IMR-90 (cell line): ENCODE results near the gene BLOC1S2. TPM values are rescaled to one million over a fixed set of nuclear protein-coding genes. Genes with fewer than 3 reads are reported as not detected.

ENCODE experiments used
- ATAC-seq: fragments of 200-7000 bp; cut with Tn5 transposase; 2 replicates; pipeline ENCODE4 v1.9.1; 2020; ENCODE audit warnings: low read depth, mild to moderate bottlenecking, moderate library complexity
- BruUV-seq: library from RNA; stranded (reverse); fragments of 400-500 nt; replicated peaks from 2 replicates; lab custom pipeline; 2021; lab: Mats Ljungman, UMichigan
- CTCF ChIA-PET: fragments of 300-600 bp; formaldehyde crosslinking; extraction: SDS; loops from one replicate; lab custom pipeline; 2021; ENCODE audit warnings: antibody characterized with exemption; lab: Yijun Ruan, JAX
- POLR2A ChIA-PET: fragments of 300-600 bp; sonication (Branson Sonifier 250); formaldehyde crosslinking; loops from one replicate; lab custom pipeline; 2022; ENCODE audit warnings: antibody characterized with exemption; ENCODE audit not compliant: unreplicated experiment; lab: Charles Lee
- DNase-seq: peaks from one replicate; pipeline ENCODE4 v3.0.0; 2013
- H2AFZ ChIP-seq: replicated peaks from 2 replicates; pipeline ENCODE3; 2013; ENCODE audit warnings: low read length, mild to moderate bottlenecking; ENCODE audit not compliant: poor library complexity
- H2AK5ac ChIP-seq: 2 replicates; pipeline ENCODE4 v1.6.1; 2013; ENCODE audit warnings: low read depth, low read length, inconsistent platforms
- H2AK9ac ChIP-seq: replicated peaks from 2 replicates; pipeline ENCODE3; 2013; ENCODE audit warnings: mild to moderate bottlenecking, low read depth, low read length, moderate library complexity; ENCODE audit not compliant: poor library complexity
- H2BK120ac ChIP-seq: 2 replicates; pipeline ENCODE4 v1.6.1; 2013; ENCODE audit warnings: low read depth, low read length, inconsistent platforms
- H2BK15ac ChIP-seq: 3 replicates; pipeline ENCODE4 v1.6.1; 2013; ENCODE audit warnings: low read depth, low read length, inconsistent platforms
- H2BK20ac ChIP-seq: 2 replicates; pipeline ENCODE4 v1.6.1; 2013; ENCODE audit warnings: low read depth, mild to moderate bottlenecking, inconsistent platforms, low read length, moderate library complexity
- H2BK5ac ChIP-seq: 2 replicates; pipeline ENCODE4 v1.6.1; 2013; ENCODE audit warnings: mild to moderate bottlenecking, low read depth, low read length, inconsistent platforms; ENCODE audit not compliant: poor library complexity, severe bottlenecking
- H3K14ac ChIP-seq: replicated peaks from 2 replicates; pipeline ENCODE4 v1.6.1; 2013; ENCODE audit warnings: low read depth, low read length, inconsistent platforms
- H3K18ac ChIP-seq: 2 replicates; pipeline ENCODE4 v1.6.1; 2013; ENCODE audit warnings: low read depth, low read length, control low read depth
- H3K23ac ChIP-seq: 2 replicates; pipeline ENCODE4 v1.6.1; 2013; ENCODE audit warnings: low read depth, low read length, inconsistent platforms
- H3K27ac ChIP-seq: 2 replicates; pipeline ENCODE4 v1.5.1; 2013; ENCODE audit warnings: mild to moderate bottlenecking, control low read depth, low read length; ENCODE audit not compliant: insufficient read depth
- H3K27me3 ChIP-seq: 2 replicates; pipeline ENCODE4 v1.6.1; 2013; ENCODE audit warnings: low read length; ENCODE audit not compliant: control insufficient read depth, insufficient read depth
- H3K36me3 ChIP-seq: 2 replicates; pipeline ENCODE4 v1.6.1; 2013; ENCODE audit warnings: low read length, mixed read lengths; ENCODE audit not compliant: control insufficient read depth, insufficient read depth
- H3K4ac ChIP-seq: 2 replicates; pipeline ENCODE4 v1.6.1; 2013; ENCODE audit warnings: low read depth, low read length, inconsistent platforms
- H3K4me1 ChIP-seq: 2 replicates; pipeline ENCODE4 v1.6.1; 2013; ENCODE audit warnings: low read length, mixed read lengths; ENCODE audit not compliant: control insufficient read depth, insufficient read depth
- H3K4me2 ChIP-seq: 2 replicates; pipeline ENCODE4 v1.6.1; 2013; ENCODE audit warnings: low read depth, mild to moderate bottlenecking, control low read depth, low read length, moderate library complexity
- H3K4me3 ChIP-seq: 2 replicates; pipeline ENCODE4 v1.5.1; 2013; ENCODE audit warnings: low read depth, mild to moderate bottlenecking, control low read depth, low read length, moderate library complexity; ENCODE audit not compliant: insufficient read depth
- H3K56ac ChIP-seq: 2 replicates; pipeline ENCODE4 v1.6.1; 2013; ENCODE audit warnings: low read length, inconsistent platforms; ENCODE audit not compliant: insufficient read depth; ENCODE audit errors: extremely low read depth
- H3K79me1 ChIP-seq, 2 experiments: 2 replicates each; pipeline ENCODE4 v1.6.1; 2013; ENCODE audit warnings: low read length in 2 of 2, inconsistent platforms in 1 of 2, low read depth in 1 of 2
- H3K9ac ChIP-seq: 2 replicates; pipeline ENCODE4 v1.6.1; 2013; ENCODE audit warnings: low read depth, low read length, control low read depth
- H3K9me1 ChIP-seq: 2 replicates; pipeline ENCODE4 v1.6.1; 2013; ENCODE audit warnings: low read length, inconsistent platforms; ENCODE audit not compliant: insufficient read depth
- H3K9me3 ChIP-seq: 2 replicates; pipeline ENCODE4 v1.6.1; 2013; ENCODE audit warnings: low read length; ENCODE audit not compliant: control insufficient read depth, insufficient read depth
- H4K20me1 ChIP-seq: 2 replicates; pipeline ENCODE4 v1.6.1; 2013; ENCODE audit warnings: low read length, inconsistent platforms; ENCODE audit not compliant: insufficient read depth
- H4K5ac ChIP-seq: 2 replicates; pipeline ENCODE4 v1.6.1; 2013; ENCODE audit warnings: mild to moderate bottlenecking, low read depth, low read length, control low read depth
- H4K8ac ChIP-seq, 2 experiments: 2 replicates each; pipeline ENCODE4 v1.6.1; 2013; ENCODE audit warnings: low read depth in 2 of 2, low read length in 2 of 2, control low read depth in 1 of 2, inconsistent platforms in 1 of 2
- H4K91ac ChIP-seq: 2 replicates; pipeline ENCODE4 v1.6.1; 2013; ENCODE audit warnings: low read depth, low read length, inconsistent platforms; ENCODE audit not compliant: insufficient read depth
- BHLHE40 ChIP-seq: fragments of 150-350 bp; IDR thresholded peaks from 2 replicates; pipeline ENCODE4 v1.6.1; 2016; ENCODE audit warnings: mild to moderate bottlenecking, low read depth, low read length
- CEBPB ChIP-seq: IDR thresholded peaks from 2 replicates; pipeline ENCODE4 v1.6.1; 2012; ENCODE audit warnings: low read depth, low read length, improper control_type of control experiment
- CHD1 ChIP-seq: IDR thresholded peaks from 2 replicates; pipeline ENCODE4 v1.6.1; 2012; ENCODE audit warnings: low read depth, low read length, improper control_type of control experiment
- FOS ChIP-seq: fragments of 150-350 bp; IDR thresholded peaks from 2 replicates; pipeline ENCODE4 v1.6.1; 2016; ENCODE audit warnings: low read depth, low read length
- MAFK ChIP-seq: IDR thresholded peaks from 2 replicates; pipeline ENCODE4 v1.6.1; 2012; ENCODE audit warnings: low read depth, low read length, improper control_type of control experiment
- MAZ ChIP-seq: IDR thresholded peaks from 2 replicates; pipeline ENCODE4 v1.6.1; 2012; ENCODE audit warnings: low read depth, mild to moderate bottlenecking, low read length, improper control_type of control experiment, moderate library complexity, borderline replicate concordance
- MXI1 ChIP-seq: IDR thresholded peaks from 2 replicates; pipeline ENCODE4 v1.6.1; 2012; ENCODE audit warnings: low read depth, mild to moderate bottlenecking, low read length, moderate library complexity, borderline replicate concordance
- NFE2L2 ChIP-seq: fragments of 150-350 bp; IDR thresholded peaks from 2 replicates; pipeline ENCODE4 v1.6.1; 2016; ENCODE audit warnings: low read depth, mild to moderate bottlenecking, low read length
- POLR2A ChIP-seq: IDR thresholded peaks from 2 replicates; pipeline ENCODE4 v1.6.1; 2012; ENCODE audit warnings: mild to moderate bottlenecking, low read depth, low read length
- RAD21 ChIP-seq: IDR thresholded peaks from 2 replicates; pipeline ENCODE4 v1.6.1; 2012; ENCODE audit warnings: low read length, improper control_type of control experiment
- RCOR1 ChIP-seq: IDR thresholded peaks from 2 replicates; pipeline ENCODE4 v1.6.1; 2012; ENCODE audit warnings: mild to moderate bottlenecking, low read length, improper control_type of control experiment; ENCODE audit not compliant: insufficient replicate concordance
- RFX5 ChIP-seq: IDR thresholded peaks from 2 replicates; pipeline ENCODE4 v1.8.0; 2012; ENCODE audit warnings: low read depth, mild to moderate bottlenecking, low read length, moderate library complexity
- SMC3 ChIP-seq: fragments of 150-350 bp; IDR thresholded peaks from 2 replicates; pipeline ENCODE4 v1.6.1; 2016; ENCODE audit warnings: low read depth, mild to moderate bottlenecking, antibody characterized with exemption, low read length, moderate library complexity
- WGBS, 2 experiments: methylation state at CpG; one replicate each; pipeline versions ENCODE4 v1.1.5 to v1.1.7; 2013; ENCODE audit warnings: missing lambda C conversion rate in 2 of 2; ENCODE audit not compliant: insufficient read length in 1 of 2; ENCODE audit errors: extremely low coverage in 2 of 2; 5-methylcytosine and 5-hydroxymethylcytosine counted together
- dilution Hi-C: fragments of 300-500 bp; cut with HindIII; formaldehyde crosslinking; loops from one replicate; pipeline ENCODE4 v1.14.3; 2018; ENCODE audit warnings: low sequenced_read_pairs; ENCODE audit not compliant: unreplicated experiment
- in situ Hi-C: fragments of 300-500 bp; cut with MboI; formaldehyde crosslinking; loops from 3 replicates; pipeline ENCODE4 v1.14.3; 2019; ENCODE audit warnings: low sequenced_read_pairs, inconsistent platforms, mixed read lengths
- intact Hi-C: fragments of 100-400 bp; cut with micrococcal nuclease; formaldehyde crosslinking; loops from 2 replicates; pipeline ENCODE4 v1.10.0; 2022
- polyA plus RNA-seq, 3 experiments: library from polyadenylated mRNA; depleted of rRNA; stranded (reverse); fragments of >200 nt; gene quantifications; 2 replicates each; pipeline ENCODE4 v1.2.3, GENCODE V29; 2012; ENCODE audit warnings: low replicate concordance in 1 of 3
- total RNA-seq: library from RNA; depleted of rRNA; stranded (reverse); fragments of >200 nt; gene quantifications from 2 replicates; pipeline ENCODE4 v1.2.3, GENCODE V29; 2012
- TF ChIP-seq, protein P1 (sequence below): fragments of 150-350 bp; IDR thresholded peaks from 2 replicates; pipeline ENCODE4 v1.6.1; 2017; ENCODE audit warnings: mild to moderate bottlenecking, antibody characterized with exemption, low read length, low read depth
- TF ChIP-seq, protein P2 (sequence below): fragments of 150-350 bp; IDR thresholded peaks from 2 replicates; pipeline ENCODE4 v1.6.1; 2016; ENCODE audit warnings: low read depth, mild to moderate bottlenecking, low read length, moderate library complexity, borderline replicate concordance

Gene BLOC1S2
- total and polyA plus RNA-seq, 2 of the 4 experiments (the other 2 are of a cell fraction), result 26.0 to 28.9 TPM

DNA sequence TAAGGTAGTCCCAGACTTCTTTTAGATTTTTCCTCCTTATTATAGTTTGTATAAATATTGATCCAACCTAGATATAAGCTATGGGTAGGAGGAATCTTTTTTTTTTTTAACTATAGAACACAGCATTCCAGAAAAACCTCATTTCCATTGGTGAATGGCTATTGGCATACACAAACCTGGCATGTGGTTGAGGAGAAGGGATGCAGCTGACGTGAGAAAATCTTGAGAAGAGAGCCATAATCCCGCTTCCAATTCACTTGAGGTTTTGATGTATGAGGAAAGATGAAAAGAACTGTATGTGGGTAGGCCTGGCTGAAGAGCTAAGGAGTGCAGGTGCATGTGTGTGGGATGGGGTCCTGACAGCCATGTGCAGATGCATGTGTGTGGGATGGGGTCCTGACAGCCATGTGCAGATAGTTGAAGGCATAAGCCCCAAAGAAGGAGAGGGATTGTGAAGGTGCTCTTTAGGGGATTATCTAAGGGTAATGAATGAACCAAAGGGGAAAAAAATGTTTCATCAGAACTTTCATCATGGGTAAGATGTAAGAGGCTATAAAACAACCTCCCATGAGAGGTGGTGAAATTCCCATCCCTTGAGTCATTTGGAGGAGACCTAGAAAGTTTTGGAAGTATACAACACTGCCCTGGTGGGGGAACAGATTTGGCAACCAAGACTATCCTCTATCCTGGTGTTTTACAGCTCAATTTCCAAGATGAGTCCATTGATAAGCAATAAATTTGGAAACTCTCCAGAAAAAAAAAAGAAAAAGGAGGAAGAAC is 47.4 kb upstream of the BLOC1S2 start:
- intact Hi-C loops, result no loop called here
- POLR2A ChIA-PET, result interaction anchor here (0.6 to 0.7 kb wide), 2 partner anchors 13 to 228 kb away, joined by 3 read pairs; partner anchors contain the start of gene SCD

More for the DNA sequence above, 47.4 kb upstream of the BLOC1S2 start:
- Histone ChIP-seq H2BK120ac (no peak overlapping the region), H2BK5ac (no peak overlapping the region), H2BK15ac (no peak overlapping the region), H3K27ac (no peak overlapping the region), H2AK9ac (no peak overlapping the region), H3K9ac (no peak overlapping the region), H2AFZ (no peak overlapping the region), H3K18ac (no peak overlapping the region), H4K5ac (no peak overlapping the region), H3K4ac (no peak overlapping the region), H3K36me3 (no peaks in the 10 kb centered on the region), H3K9me1 (no peaks in the 10 kb centered on the region), H3K4me3 (no peak overlapping the region), H3K27me3 (peaks cover 42% of the 10 kb centered on the region), H3K4me1 (no peaks in the 10 kb centered on the region), H4K8ac (no peak overlapping the region), H3K14ac (no peak overlapping the region), H3K9me3 (no peaks in the 10 kb centered on the region; the same call in 1 of the 2 replicates), H3K23ac (no peak overlapping the region), H3K79me1 (no peaks in the 10 kb centered on the region), H2BK20ac (no peak overlapping the region), H3K4me2 (no peak overlapping the region), H2AK5ac (no peak overlapping the region), H4K91ac (no peak overlapping the region), H3K56ac (no peak overlapping the region), H4K20me1 (no peaks in the 10 kb centered on the region)
- dilution Hi-C loops, result no loop called here
- no peak for ATAC-seq
- TF ChIP-seq, protein P1, sequence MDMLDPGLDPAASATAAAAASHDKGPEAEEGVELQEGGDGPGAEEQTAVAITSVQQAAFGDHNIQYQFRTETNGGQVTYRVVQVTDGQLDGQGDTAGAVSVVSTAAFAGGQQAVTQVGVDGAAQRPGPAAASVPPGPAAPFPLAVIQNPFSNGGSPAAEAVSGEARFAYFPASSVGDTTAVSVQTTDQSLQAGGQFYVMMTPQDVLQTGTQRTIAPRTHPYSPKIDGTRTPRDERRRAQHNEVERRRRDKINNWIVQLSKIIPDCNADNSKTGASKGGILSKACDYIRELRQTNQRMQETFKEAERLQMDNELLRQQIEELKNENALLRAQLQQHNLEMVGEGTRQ, result no peak
- TF ChIP-seq POLR2A, result no peak
- TF ChIP-seq MAFK, result no peak
- TF ChIP-seq BHLHE40, result no peak
- TF ChIP-seq FOS, result no peak
- TF ChIP-seq NFE2L2, result no peak
- no peak for TF ChIP-seq RCOR1
- TF ChIP-seq MXI1, result no peak
- no peak for TF ChIP-seq RAD21
- TF ChIP-seq MAZ, result no peak
- TF ChIP-seq CHD1, result no peak
- no peak for TF ChIP-seq CEBPB
- no peak for TF ChIP-seq RFX5
- TF ChIP-seq SMC3, result no peak
- TF ChIP-seq, protein P2, sequence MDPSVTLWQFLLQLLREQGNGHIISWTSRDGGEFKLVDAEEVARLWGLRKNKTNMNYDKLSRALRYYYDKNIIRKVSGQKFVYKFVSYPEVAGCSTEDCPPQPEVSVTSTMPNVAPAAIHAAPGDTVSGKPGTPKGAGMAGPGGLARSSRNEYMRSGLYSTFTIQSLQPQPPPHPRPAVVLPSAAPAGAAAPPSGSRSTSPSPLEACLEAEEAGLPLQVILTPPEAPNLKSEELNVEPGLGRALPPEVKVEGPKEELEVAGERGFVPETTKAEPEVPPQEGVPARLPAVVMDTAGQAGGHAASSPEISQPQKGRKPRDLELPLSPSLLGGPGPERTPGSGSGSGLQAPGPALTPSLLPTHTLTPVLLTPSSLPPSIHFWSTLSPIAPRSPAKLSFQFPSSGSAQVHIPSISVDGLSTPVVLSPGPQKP, result no peak
- DNase-seq, result no peak
- CTCF ChIA-PET, result interaction anchor here (0.6 kb wide), 1 partner anchor 13 kb away, joined by 4 read pairs; the partner anchor contains the start of gene SCD
- in situ Hi-C loops, result loop anchor here (25.0 kb wide), 1 partner anchor 553 kb away; no protein-coding TSS in a partner anchor
- 60% methylated on average over 1 of the region's 2 CpGs; no CpG with 5 or more reads in 1 of the 2 experiments for WGBS, 2 experiments
- no TSS peak for BruUV-seq
